Measurements from ENCODE around the gene TMX4.

- TF ChIP-seq, protein P1, sequence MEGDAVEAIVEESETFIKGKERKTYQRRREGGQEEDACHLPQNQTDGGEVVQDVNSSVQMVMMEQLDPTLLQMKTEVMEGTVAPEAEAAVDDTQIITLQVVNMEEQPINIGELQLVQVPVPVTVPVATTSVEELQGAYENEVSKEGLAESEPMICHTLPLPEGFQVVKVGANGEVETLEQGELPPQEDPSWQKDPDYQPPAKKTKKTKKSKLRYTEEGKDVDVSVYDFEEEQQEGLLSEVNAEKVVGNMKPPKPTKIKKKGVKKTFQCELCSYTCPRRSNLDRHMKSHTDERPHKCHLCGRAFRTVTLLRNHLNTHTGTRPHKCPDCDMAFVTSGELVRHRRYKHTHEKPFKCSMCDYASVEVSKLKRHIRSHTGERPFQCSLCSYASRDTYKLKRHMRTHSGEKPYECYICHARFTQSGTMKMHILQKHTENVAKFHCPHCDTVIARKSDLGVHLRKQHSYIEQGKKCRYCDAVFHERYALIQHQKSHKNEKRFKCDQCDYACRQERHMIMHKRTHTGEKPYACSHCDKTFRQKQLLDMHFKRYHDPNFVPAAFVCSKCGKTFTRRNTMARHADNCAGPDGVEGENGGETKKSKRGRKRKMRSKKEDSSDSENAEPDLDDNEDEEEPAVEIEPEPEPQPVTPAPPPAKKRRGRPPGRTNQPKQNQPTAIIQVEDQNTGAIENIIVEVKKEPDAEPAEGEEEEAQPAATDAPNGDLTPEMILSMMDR (IDR thresholded peaks at IDR 0.05 in 2 of 3, conservative IDR thresholded peaks at IDR 0.05 in 1 of 3; ENCODE audit: borderline replicate concordance in 1 of 3, insufficient read depth in 1 of 3, low read depth in 2 of 3, low read length in 2 of 3), result no peak
- TF ChIP-seq RAD21 (IDR thresholded peaks at IDR 0.05; ENCODE audit: low read depth), result no peak
These were observed 43.6 kb downstream of the TMX4 start for GRCh38 chr20:7975851-7976414.

Data from HCT116 (cell line).